ENCODE results near the gene CTIF.
"Not testable (repeated sequence)": the region's sequence is repeated elsewhere in the genome, so short reads cannot be mapped to it uniquely, and the experiment has no call there.

The CTIF gene

DNA sequence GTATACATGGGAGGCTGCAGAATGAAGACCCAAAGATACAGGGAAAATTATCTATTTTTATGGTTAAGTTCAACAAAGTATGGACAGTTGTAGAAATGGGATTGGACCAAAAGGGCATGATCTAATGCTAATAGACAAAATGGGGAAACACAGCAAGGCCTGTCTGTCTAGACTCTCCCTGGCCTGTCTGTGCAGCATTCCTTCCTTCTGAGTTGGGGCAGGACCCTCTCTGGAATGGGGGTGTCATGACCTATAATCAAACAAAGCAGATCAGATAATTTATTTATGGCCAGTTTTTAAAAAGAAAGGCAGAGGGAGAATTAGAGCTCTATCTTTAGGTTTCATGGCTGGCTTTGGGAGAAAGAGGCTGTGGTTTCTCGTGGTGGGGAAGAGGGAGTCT is 104.4 kb downstream of the CTIF start:
- DNase-seq (ENCODE audit: low read depth) = peak; percentile 71

- DNase-seq (ENCODE audit: low read depth) = no peak
Observed at GRCh38 chr18:48644029-48644428, 105.2 kb downstream of the CTIF start.

GRCh38 chr18:48645427-48646002 is 106.7 kb downstream of the CTIF start:
- no peak for DNase-seq (ENCODE audit: low read depth)

- no peak for DNase-seq (ENCODE audit: low read depth)
Observed at GRCh38 chr18:48646976-48647375, 108.1 kb downstream of the CTIF start.

- DNase-seq (ENCODE audit: low read depth) = no peak
Observed at GRCh38 chr18:48649231-48649630, 110.4 kb downstream of the CTIF start.

DNA sequence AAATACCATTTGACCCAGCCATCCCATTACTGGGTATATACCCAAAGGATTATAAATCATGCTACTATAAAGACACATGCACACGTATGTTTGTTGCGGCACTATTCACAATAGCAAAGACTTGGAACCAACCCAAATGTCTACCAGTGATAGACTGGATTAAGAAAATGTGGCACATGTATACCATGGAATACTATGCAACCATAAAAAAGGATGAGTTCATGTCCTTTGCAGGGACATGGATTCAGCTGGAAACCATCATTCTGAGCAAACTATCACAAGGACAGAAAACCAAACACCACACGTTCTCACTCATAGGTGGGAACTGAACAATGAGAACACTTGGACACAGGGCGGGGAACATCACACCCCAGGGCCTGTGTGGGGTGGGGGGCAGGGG is 115.8 kb downstream of the CTIF start:
- not testable (repeated sequence) for DNase-seq (ENCODE audit: low read depth)

DNA sequence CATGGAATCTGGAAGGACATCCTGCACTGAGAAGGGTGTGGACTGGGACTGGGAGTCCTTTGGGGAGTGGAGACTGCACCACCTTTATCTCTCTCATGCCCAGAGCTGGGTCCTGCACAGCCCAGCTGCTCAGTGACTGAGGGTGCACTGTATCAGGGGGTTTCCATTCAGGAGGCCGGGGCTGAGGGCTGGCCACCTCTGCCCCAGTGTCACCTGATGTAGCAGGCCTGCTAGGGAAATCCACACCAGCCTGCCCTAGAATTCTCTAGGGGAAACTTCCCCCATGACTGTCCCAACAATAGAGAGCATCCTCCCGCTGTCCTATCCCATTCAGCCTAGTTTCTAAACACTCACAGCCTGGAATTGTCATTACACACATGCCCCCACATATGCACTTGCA is 116.7 kb downstream of the CTIF start:
- DNase-seq (ENCODE audit: low read depth) = no peak

DNA sequence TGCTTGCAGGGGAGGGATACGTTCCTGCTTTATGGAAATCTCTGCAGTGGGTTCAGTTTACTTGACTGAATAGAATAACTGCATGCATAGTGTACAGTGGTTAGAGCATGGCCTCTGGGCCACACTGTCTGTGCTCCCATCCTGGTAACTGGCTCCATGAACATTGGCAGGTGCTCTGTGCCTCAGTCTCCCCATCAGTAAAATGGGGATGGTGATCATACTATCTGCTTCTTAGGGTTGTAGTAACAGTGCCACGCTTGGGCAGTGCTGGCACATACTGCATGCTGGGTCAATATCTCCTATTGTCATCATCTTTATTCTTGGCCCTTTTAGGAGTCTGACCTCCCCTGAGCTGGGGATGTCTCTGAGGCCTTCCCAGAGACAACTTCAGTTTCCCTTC is 117.3 kb downstream of the CTIF start:
- no peak for DNase-seq (ENCODE audit: low read depth)

GRCh38 chr18:48656582-48656981 is 117.8 kb downstream of the CTIF start:
- peak; percentile 83 for DNase-seq (ENCODE audit: low read depth)

DNA sequence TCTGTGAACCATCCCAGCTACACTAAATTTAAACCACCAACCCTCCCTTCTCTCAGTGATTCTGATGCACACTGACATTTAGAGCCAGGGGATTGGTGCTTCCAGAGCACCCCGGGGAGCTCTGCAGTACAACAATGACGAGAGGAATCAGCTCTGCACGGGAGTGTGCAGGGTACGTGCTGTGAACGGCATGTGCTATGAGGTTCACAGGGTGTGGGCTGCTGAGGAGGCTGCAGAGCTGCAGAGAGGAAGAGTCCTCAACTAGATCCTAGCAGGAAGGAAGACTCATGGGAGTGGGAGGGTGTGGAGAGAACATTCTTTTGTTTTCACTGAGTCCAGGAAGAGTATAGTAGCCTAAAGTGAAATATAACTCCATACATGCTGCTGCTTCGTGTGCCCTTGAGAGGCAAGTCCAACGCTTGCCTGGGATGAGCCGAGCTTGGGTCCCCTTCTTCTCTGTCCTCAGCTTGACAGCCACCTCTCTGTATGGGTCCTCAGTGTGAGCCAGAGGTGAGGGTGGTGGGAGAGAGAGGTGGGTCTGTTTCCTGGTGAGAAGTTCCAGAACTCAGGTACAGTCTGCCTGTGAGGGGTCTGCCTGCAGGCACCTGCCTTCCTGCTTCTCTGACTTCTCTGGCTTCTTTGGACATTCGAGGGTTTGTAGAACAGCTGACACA is 118.8 kb downstream of the CTIF start:
- peak; percentile 59 for DNase-seq (ENCODE audit: low read depth)

DNA sequence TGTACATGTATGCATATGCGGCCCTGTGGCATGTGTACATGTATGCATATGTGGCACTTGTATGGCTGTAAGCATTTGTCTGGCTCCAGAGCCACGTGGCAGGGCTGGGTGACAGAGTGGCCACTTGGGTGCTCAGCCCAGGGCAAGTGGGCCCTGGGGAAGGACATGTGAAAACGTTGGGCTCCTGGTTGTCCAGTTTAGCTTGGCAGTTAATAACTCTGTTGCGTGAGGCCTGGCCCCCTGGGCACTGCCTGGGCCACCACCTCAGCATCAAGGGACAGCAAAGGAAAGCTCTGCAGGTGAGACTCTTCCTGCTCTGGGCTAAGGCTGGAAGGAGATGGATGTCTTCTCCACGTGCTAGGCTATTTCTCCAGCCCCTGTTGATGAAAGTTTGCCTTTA is 119.9 kb downstream of the CTIF start:
- no peak for DNase-seq (ENCODE audit: low read depth)

DNA sequence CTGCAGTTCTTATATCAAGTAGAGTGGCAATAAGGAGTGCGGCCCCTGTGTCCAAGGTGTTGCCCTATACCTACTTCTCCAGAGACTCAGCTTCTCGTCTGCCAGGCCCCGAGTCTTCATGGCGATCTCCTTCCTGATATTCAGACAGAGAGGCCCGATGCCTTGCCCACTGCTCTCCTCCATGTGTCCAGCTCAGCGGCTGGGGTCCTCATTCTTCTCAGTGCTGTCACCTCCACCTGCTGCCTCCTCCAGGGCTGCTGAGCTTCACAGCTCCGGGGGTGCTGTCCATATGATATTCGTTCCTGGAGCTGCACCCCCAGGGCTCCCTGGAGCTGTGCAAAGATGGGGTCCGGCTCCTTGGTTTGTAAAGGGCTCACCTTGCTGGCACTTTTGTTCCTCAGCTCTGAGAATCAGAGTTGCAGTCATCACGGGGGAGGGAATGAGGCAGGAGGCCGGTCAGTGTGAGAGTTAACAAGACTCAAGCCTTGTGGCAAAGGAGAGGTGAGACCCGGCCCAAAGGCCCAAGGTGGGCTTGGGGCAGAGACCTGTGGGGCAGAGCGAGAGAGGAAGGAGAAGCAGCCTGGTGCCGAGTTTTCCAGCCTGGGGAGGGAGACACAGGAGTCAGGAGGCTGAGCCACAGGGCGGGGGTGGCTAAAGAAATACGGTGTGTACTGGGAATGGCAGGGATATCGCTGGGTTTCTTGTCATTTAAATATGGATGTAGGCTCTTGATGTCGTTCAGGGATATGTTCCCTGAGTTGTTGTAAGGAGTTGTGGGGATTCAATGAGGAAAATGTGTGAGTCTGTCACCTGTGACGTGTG is 120.6 kb downstream of the CTIF start:
- DNase-seq (ENCODE audit: low read depth) = no peak

GRCh38 chr18:48660346-48661228 is 121.8 kb downstream of the CTIF start:
- DNase-seq (ENCODE audit: low read depth) = no peak

- DNase-seq (ENCODE audit: low read depth) = no peak
Observed at GRCh38 chr18:48661421-48661820, 122.6 kb downstream of the CTIF start.

GRCh38 chr18:48662011-48662661 is 123.3 kb downstream of the CTIF start:
- DNase-seq (ENCODE audit: low read depth) = peak; percentile 82

DNA sequence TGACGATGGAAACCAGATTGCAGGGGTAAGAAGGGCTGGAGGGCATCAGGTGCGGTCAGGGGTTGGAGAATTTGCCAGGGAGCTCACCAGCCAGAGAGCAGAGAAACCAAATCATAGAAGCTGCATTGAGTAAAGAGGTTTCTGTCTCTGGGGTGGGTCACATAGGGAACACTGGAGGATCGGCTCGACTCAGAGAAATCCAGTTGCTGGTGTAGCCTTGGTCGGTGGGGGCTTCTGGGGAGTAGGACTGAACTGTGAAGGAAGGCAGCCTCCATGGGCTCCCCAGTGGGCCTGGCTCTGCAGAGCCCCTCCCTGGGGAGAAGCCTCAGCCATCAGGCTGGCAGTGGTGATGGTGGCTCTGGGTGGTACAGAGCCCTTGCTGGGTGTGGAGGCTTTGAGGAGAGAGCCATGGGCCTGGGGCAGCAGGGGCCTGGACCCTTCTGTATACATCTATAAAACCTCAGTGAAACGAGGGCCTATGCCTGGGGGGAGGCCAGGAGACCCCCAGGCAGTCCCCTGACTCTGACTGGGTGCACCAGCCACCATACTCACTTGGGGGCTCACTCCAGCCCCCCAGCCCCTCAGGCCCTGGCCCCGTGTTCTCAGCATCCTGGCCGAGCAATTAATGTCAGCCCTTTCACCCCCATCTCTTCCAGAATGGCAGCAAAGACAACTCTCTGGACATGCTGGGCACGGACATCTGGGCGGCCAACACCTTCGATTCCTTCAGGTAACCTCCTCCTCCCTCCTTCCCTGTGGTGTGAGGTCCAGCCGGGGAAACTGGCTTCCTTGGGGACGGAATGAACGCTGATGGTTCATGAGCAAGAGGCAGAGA is 124.5 kb downstream of the CTIF start:
- DNase-seq (ENCODE audit: low read depth) = no peak

- peak; percentile 59 for DNase-seq (ENCODE audit: low read depth)
Observed at GRCh38 chr18:48663931-48664847, 125.4 kb downstream of the CTIF start.

DNA sequence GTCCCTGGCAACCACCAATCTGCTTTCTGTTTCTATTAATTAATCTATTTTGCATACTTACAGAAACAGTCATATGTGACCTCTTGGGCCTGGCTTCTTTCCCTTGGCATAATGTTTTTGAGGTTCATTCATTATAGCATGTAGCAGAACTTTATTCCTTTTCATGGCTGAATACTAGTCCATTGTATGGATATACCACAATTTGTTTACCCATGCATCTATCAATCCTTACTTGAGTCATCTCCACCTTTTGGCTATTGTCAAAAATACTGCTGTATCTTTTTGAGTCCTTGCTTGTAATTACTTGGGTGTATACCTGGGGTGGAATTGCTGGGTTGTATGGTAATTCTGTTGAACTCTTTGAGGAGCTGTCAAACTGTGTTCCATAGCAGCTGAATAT is 126.8 kb downstream of the CTIF start:
- DNase-seq (ENCODE audit: low read depth) = no peak

- DNase-seq (ENCODE audit: low read depth) = no peak
Observed at GRCh38 chr18:48666613-48667012, 127.8 kb downstream of the CTIF start.

All from EH (cell line).